Tibial nerve (tissue), 4 donors: ENCODE data around the gene KATNA1. TPM values are rescaled to one million over a fixed set of nuclear protein-coding genes. Genes with fewer than 3 reads are reported as not detected.

ENCODE experiments used
- DNase-seq, 2 donors: peaks; one replicate each; pipeline ENCODE4 v3.0.0-alpha.2; 2019; ENCODE audit warnings: low spot score in 2 of 2
- H3K27ac ChIP-seq, 4 donors: fragments of 200-600 bp; sonication (generic) in 3 of 4; one replicate each; pipeline ENCODE4 v1.5.1; 2017 to 2019; ENCODE audit warnings: mild to moderate bottlenecking in 1 of 4
- H3K27me3 ChIP-seq, 2 donors: fragments of 200-600 bp; sonication (generic) in 1 of 2; one replicate each; pipeline versions ENCODE4 v1.5.1 to v1.6.0; 2017 to 2019
- H3K36me3 ChIP-seq, 3 donors: fragments of 200-600 bp; sonication (generic); one replicate each; pipeline ENCODE4 v1.5.1; 2018 to 2019
- H3K4me1 ChIP-seq, 4 donors: fragments of 200-600 bp; sonication (generic) in 3 of 4; one replicate each; pipeline ENCODE4 v1.5.1; 2017 to 2019
- H3K4me3 ChIP-seq, 4 donors: fragments of 200-600 bp; sonication (generic) in 3 of 4; one replicate each; pipeline ENCODE4 v1.5.1; 2017 to 2019; ENCODE audit warnings: mild to moderate bottlenecking in 1 of 4, moderate library complexity in 1 of 4
- H3K9me3 ChIP-seq, 4 donors: fragments of 200-600 bp; sonication (generic) in 3 of 4; one replicate each; pipeline ENCODE4 v1.5.1; 2017 to 2019
- CTCF ChIP-seq, 5 experiments: fragments of 200-600 bp in 3 of 5; fragments of 450-650 bp in 2 of 5; sonication (generic) in 3 of 5; IDR thresholded peaks; one replicate each; pipeline ENCODE4 v1.5.1; 2016 to 2019; ENCODE audit warnings: antibody characterized with exemption in 5 of 5, mild to moderate bottlenecking in 3 of 5, moderate library complexity in 2 of 5
- EP300 ChIP-seq, 2 donors: sonication (generic); formaldehyde crosslinking; IDR thresholded peaks; one replicate each; pipeline ENCODE4 v1.6.1; 2017; ENCODE audit warnings: antibody characterized with exemption in 2 of 2, mild to moderate bottlenecking in 1 of 2
- POLR2A ChIP-seq, 2 donors: fragments of 450-650 bp; IDR thresholded peaks; one replicate each; pipeline ENCODE4 v1.6.1; 2017; ENCODE audit warnings: antibody characterized with exemption in 2 of 2, mild to moderate bottlenecking in 2 of 2, moderate library complexity in 2 of 2
- WGBS, 2 donors: methylation state at CpG; one replicate each; pipeline ENCODE4 v1.1.5; 2018; 5-methylcytosine and 5-hydroxymethylcytosine counted together
- total RNA-seq, 4 donors: library from RNA; depleted of rRNA; stranded (reverse); fragments of >200 nt; gene quantifications; one replicate each; pipeline ENCODE4 v1.1.0, GENCODE V29; 2016

Gene KATNA1
- total RNA-seq, 4 donors from 2014 or later, result 13.5 to 22.5 (median 17.5) TPM

- Histone ChIP-seq H3K9me3 (no peaks in the 10 kb centered on the region), H3K27me3 (no peaks in the 10 kb centered on the region), H3K4me1 (no peaks in the 10 kb centered on the region), H3K36me3 (peaks cover 0 to 73% (median 5%) of the 10 kb centered on the region in 3 donors), H3K27ac (no peak overlapping the region), H3K4me3 (no peak overlapping the region)
- TF ChIP-seq CTCF (IDR thresholded peaks at IDR 0.05) (no peak), POLR2A (IDR thresholded peaks at IDR 0.05) (no peak), EP300 (IDR thresholded peaks at IDR 0.05) (no peak)
- WGBS, 2 donors, result 94 to 95% methylated on average over 4 of the region's 4 CpGs
- no peak for DNase-seq
Measured at GRCh38 chr6:149660028-149660427, 11.5 kb upstream of the KATNA1 start.

GRCh38 chr6:149657441-149657840, 8.9 kb upstream of the KATNA1 start:
- Histone ChIP-seq H3K36me3 (peaks cover 0 to 47% (median 5%) of the 10 kb centered on the region in 3 donors), H3K9me3 (no peaks in the 10 kb centered on the region), H3K27me3 (no peaks in the 10 kb centered on the region), H3K4me3 (no peak overlapping the region), H3K27ac (no peak overlapping the region), H3K4me1 (no peaks in the 10 kb centered on the region)
- DNase-seq, result no peak
- no peak for TF ChIP-seq CTCF (IDR thresholded peaks at IDR 0.05)
- TF ChIP-seq POLR2A (IDR thresholded peaks at IDR 0.05), result no peak
- no peak for TF ChIP-seq EP300 (IDR thresholded peaks at IDR 0.05)
- 94 to 97% methylated on average over 5 of the region's 5 CpGs for WGBS, 2 donors

GRCh38 chr6:149651056-149651455, 2.5 kb upstream of the KATNA1 start:
- no peak overlapping the region for H3K27ac ChIP-seq
- peaks cover 0 to 10% (median 0%) of the 10 kb centered on the region in 3 donors for H3K36me3 ChIP-seq
- H3K4me3 ChIP-seq, result no peak overlapping the region
- peaks cover 0 to 21% (median 11%) of the 10 kb centered on the region in 4 donors for H3K4me1 ChIP-seq
- H3K27me3 ChIP-seq, result no peaks in the 10 kb centered on the region
- TF ChIP-seq EP300 (IDR thresholded peaks at IDR 0.05), result no peak
- no peak for TF ChIP-seq CTCF (IDR thresholded peaks at IDR 0.05)
- no peak for TF ChIP-seq POLR2A (IDR thresholded peaks at IDR 0.05)
- DNase-seq, result no peak
- H3K9me3 ChIP-seq, result no peaks in the 10 kb centered on the region

GRCh38 chr6:149646599-149646998, 1.9 kb downstream of the KATNA1 start:
- no peaks in the 10 kb centered on the region for H3K9me3 ChIP-seq
- WGBS, 2 donors, result 80 to 84% methylated on average over 3 of the region's 3 CpGs
- H3K27ac ChIP-seq, result no peak overlapping the region
- H3K36me3 ChIP-seq, result no peaks in the 10 kb centered on the region
- H3K4me1 ChIP-seq, result peaks cover 0 to 27% (median 11%) of the 10 kb centered on the region in 4 donors
- DNase-seq, result no peak
- no peaks in the 10 kb centered on the region for H3K27me3 ChIP-seq
- TF ChIP-seq EP300 (IDR thresholded peaks at IDR 0.05) (no peak), CTCF (IDR thresholded peaks at IDR 0.05) (no peak), POLR2A (IDR thresholded peaks at IDR 0.05) (no peak)
- H3K4me3 ChIP-seq, result peak overlapping the region in 2 of 4 donors; percentile 80 to 96

GRCh38 chr6:149642829-149643580, 5.5 kb downstream of the KATNA1 start:
- WGBS, 2 donors, result 93 to 95% methylated on average over 1 of the region's 1 CpG
- TF ChIP-seq EP300 (IDR thresholded peaks at IDR 0.05), result no peak
- TF ChIP-seq POLR2A (IDR thresholded peaks at IDR 0.05), result no peak
- no peak for TF ChIP-seq CTCF (IDR thresholded peaks at IDR 0.05)
- Histone ChIP-seq H3K27ac (no peak overlapping the region), H3K4me3 (no peak overlapping the region), H3K27me3 (no peaks in the 10 kb centered on the region), H3K9me3 (no peaks in the 10 kb centered on the region), H3K4me1 (peaks cover 0 to 22% (median 11%) of the 10 kb centered on the region in 4 donors), H3K36me3 (peaks cover 0 to 3% (median 0%) of the 10 kb centered on the region in 3 donors)
- DNase-seq, result no peak
